ENCODE measurements around the gene TUBGCP3. TPM values are rescaled to one million over a fixed set of nuclear protein-coding genes. Genes with fewer than 3 reads are reported as not detected.

Gene TUBGCP3
- total and polyA plus RNA-seq, 9 donors, result 19.4 to 58.0 (median 29.5) TPM

DNA sequence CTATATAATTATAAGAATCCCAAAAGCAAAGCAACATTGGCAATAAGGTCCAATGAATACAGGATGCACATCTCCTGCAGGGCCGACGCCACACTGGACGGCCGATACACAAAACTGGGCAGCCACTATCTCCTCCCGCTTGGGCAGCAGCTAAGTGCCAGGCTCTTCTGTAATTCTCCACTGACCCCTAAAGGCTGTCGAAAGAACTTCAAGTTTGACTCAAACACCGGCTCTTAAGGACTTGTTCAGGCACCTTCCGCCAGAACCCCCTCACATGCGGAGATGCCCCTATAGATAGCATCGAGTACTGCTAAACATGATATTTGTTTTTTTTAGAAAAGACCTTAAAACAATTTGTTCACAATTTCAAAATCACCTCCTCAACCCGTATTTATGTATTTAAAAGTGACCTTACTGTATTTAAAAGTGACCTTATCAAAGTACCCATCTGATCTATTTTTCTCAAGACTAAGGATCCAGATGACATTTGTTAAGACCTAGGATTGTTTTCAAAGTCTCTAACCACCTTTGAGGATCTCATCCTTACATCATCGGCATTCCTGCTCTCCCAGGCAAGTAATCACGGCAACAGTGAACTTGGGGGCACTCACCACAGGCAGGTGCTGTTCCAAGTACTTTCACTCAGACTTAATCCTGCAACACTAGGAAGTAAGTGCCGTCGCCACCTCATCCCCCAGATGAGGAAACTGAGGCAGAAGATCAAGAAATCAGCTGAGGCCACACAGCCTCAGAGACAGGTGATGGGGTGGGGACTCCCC lies 77.8 kb downstream of the TUBGCP3 start:
- Histone ChIP-seq H3K9me3 (no peaks in the 10 kb centered on the region), H3K4me1 (ENCODE audit: insufficient read depth) (no peaks in the 10 kb centered on the region), H3K4me3 (no peak overlapping the region), H3K27ac (no peak overlapping the region), H3K36me3 (no peaks in the 10 kb centered on the region), H3K27me3 (no peaks in the 10 kb centered on the region)
- DNase-seq, result no peak
- 76 to 77% (median 77%) methylated on average over 15 of the region's 15 CpGs for WGBS, 3 donors
- intact Hi-C loops (cut with DNase I), result no loop called here
- TF ChIP-seq POLR2A (IDR thresholded peaks at IDR 0.05) (no peak), EP300 (IDR thresholded peaks at IDR 0.05) (no peak)
- TF ChIP-seq, protein P1, sequence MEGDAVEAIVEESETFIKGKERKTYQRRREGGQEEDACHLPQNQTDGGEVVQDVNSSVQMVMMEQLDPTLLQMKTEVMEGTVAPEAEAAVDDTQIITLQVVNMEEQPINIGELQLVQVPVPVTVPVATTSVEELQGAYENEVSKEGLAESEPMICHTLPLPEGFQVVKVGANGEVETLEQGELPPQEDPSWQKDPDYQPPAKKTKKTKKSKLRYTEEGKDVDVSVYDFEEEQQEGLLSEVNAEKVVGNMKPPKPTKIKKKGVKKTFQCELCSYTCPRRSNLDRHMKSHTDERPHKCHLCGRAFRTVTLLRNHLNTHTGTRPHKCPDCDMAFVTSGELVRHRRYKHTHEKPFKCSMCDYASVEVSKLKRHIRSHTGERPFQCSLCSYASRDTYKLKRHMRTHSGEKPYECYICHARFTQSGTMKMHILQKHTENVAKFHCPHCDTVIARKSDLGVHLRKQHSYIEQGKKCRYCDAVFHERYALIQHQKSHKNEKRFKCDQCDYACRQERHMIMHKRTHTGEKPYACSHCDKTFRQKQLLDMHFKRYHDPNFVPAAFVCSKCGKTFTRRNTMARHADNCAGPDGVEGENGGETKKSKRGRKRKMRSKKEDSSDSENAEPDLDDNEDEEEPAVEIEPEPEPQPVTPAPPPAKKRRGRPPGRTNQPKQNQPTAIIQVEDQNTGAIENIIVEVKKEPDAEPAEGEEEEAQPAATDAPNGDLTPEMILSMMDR (IDR thresholded peaks at IDR 0.05), result no peak

DNA sequence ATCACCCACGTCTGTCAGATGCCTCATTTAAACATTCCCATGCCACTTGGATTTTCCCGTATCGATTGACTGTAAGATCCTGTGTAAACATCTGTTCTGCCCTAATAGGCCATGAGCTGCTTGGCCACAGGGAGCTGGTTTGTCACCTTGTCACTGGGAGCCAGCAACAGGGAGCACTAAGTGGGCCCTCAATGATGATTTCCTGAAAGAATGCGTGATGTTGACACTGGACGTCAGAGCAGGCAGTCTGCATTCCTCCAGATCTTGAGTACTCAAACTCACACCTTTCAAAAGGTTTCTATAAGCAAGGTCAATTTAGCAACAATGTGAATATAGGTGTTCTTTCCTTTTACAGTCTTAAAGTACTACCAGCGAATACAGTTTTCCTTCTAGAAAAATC lies 78.8 kb downstream of the TUBGCP3 start:
- Histone ChIP-seq H3K36me3 (no peaks in the 10 kb centered on the region), H3K4me1 (ENCODE audit: insufficient read depth) (no peaks in the 10 kb centered on the region), H3K27ac (no peak overlapping the region), H3K27me3 (no peaks in the 10 kb centered on the region), H3K4me3 (no peak overlapping the region), H3K9me3 (no peaks in the 10 kb centered on the region)
- TF ChIP-seq, protein P1 (IDR thresholded peaks at IDR 0.05), result no peak
- 90 to 95% (median 95%) methylated on average over 6 of the region's 6 CpGs for WGBS, 3 donors
- DNase-seq, result no peak
- intact Hi-C loops (cut with DNase I), result no loop called here

DNA sequence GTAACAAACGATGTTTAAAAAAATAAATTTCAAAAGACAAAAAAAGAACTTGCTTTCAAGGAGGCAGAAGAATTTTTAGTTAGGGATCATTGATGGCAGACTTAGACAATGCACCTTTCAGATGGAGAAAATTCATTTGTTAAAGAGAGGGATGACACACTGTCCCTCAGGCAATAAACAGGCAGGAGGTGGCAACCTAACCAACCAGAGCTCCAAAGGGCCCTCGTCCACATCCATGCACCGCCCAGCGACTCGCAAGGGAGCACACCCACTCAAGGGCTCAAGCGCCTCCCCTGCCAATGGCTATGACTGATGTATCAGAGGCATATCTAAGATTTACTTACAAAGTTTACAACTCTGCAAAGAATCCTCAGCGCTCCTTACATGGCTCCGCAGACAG lies 81.9 kb downstream of the TUBGCP3 start:
- no peaks in the 10 kb centered on the region for H3K9me3 ChIP-seq
- H3K27me3 ChIP-seq, result no peaks in the 10 kb centered on the region
- intact Hi-C loops (cut with DNase I), result no loop called here
- H3K4me3 ChIP-seq, result no peak overlapping the region
- H3K4me1 ChIP-seq (ENCODE audit: insufficient read depth), result no peaks in the 10 kb centered on the region
- TF ChIP-seq EP300 (IDR thresholded peaks at IDR 0.05), result no peak
- TF ChIP-seq, protein P1 (IDR thresholded peaks at IDR 0.05), result no peak
- no peak for TF ChIP-seq POLR2A (IDR thresholded peaks at IDR 0.05)
- H3K36me3 ChIP-seq, result no peaks in the 10 kb centered on the region
- H3K27ac ChIP-seq, result no peak overlapping the region
- 91 to 92% (median 92%) methylated on average over 8 of the region's 8 CpGs for WGBS, 3 donors
- no peak for DNase-seq

DNA sequence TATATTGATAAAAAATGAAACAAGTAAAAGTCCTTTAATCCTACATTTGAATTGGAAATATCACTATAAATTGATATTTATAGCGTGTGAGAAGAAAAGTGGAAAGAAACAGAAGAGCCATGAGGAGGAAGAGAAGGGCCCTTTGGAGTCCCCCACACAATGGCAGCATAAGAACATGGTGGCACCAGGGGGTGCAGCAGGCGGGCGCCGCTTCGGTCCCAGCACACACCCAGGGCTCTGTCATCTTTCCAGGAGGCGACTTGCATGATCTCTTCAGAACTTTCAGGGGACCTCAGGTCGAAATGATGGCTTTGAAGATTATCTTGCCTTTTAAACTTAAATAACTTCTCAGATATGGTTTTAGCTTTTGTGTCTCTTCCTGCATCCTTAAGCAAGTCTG lies 91.8 kb downstream of the TUBGCP3 start:
- H3K4me1 ChIP-seq (ENCODE audit: insufficient read depth), result no peaks in the 10 kb centered on the region
- intact Hi-C loops (cut with DNase I), result no loop called here
- DNase-seq, result no peak
- no peak for TF ChIP-seq POLR2A (IDR thresholded peaks at IDR 0.05)
- TF ChIP-seq, protein P1 (IDR thresholded peaks at IDR 0.05), result no peak
- no peak for TF ChIP-seq EP300 (IDR thresholded peaks at IDR 0.05)
- H3K27ac ChIP-seq, result no peak overlapping the region
- H3K4me3 ChIP-seq, result no peak overlapping the region
- no peaks in the 10 kb centered on the region for H3K27me3 ChIP-seq
- H3K9me3 ChIP-seq, result no peaks in the 10 kb centered on the region
- WGBS, 3 donors, result 95 to 98% (median 98%) methylated on average over 7 of the region's 7 CpGs
- H3K36me3 ChIP-seq, result no peaks in the 10 kb centered on the region
